NCI-H1694 (cell line): ENCODE measurements around the gene ZNF227.
"Not testable (repeated sequence)": the region's sequence is repeated elsewhere in the genome, so short reads cannot be mapped to it uniquely, and the experiment has no call there.

Experiments
- DNase-seq: peaks from one replicate; lab custom pipeline; 2025; lab: John Stamatoyannopoulos, UW

The ZNF227 gene

GRCh38 chr19:44252332-44252731, 40.0 kb downstream of the ZNF227 start:
- not testable (repeated sequence) for DNase-seq

GRCh38 chr19:44253392-44253791, 41.1 kb downstream of the ZNF227 start:
- not testable (repeated sequence) for DNase-seq

DNA sequence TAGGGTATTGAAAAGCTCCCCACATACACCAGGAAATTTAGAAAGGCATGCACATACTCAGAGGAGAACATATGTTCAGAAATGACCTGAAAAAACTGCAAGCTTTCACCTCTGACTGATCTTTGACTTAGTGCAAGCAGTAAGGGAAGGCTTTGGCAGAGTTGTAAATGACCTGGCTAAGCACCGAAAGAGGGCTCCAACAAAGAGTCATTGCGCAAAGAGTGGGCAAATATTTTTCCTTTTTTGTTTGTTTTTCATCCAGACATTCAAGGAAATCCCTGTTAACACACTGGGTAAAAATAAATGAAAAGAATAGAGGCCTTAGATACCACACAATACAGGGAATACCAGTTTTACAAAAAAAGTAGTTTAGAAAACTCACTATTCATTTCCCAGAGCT, 42.2 kb downstream of the ZNF227 start:
- no peak for DNase-seq

DNA sequence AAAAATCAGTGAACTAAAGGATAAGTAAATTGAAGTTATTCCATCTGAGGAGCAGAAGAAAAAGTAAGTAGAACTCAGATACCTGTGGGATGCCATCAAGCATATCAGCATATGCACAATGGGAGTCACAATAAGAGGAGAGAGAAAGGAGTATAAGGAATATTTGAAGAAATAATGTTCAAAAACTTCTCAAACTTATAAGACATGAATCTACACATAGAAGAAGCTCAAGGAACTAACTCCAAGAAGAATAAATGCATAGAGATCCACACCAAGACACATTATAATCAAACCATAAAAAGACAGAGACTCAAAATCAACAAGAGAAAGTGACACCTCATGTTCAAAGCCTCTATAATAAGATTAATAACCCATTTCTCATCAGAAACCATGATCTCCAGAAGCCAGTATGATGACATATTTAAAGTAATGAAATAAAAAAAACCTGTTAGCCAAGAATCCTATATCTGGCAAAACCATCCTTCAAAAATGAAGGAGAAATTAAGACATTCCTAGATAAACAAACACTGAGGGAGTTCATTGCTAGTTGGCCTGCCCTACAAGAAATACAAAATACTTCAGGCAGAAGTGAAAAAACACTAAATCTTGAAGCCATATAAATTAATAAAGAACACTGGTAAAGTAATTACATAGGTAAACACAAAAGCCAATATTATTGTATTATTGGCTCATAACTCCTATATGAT, 43.5 kb downstream of the ZNF227 start:
- no peak for DNase-seq

GRCh38 chr19:44258136-44258535, 45.8 kb downstream of the ZNF227 start:
- no peak for DNase-seq

DNA sequence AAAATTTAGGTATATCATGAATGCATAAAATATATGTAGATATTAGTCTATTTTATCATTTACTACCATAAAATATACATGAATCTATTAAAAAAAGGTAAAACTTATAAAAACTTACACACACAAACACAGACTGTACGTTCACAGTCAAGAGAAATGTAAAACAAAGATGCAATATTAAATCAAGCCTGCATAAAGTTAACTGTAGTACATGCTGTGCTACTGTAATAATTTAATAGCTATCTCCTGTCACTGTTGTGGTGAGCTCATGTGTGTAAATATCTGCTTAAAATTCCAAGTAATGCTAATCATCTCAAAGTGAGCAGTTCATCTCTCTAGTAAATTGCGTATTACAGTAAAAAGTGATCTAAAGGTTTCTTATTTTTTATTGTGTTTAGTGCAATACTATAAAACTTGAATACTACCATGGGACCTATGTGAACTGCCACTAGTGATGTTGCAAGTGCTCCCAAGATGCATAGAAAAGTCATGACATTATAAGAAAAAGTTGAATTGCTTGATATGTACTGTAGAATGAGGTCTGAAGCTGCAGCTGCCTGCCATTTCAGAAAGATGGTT, 46.6 kb downstream of the ZNF227 start:
- no peak for DNase-seq

DNA sequence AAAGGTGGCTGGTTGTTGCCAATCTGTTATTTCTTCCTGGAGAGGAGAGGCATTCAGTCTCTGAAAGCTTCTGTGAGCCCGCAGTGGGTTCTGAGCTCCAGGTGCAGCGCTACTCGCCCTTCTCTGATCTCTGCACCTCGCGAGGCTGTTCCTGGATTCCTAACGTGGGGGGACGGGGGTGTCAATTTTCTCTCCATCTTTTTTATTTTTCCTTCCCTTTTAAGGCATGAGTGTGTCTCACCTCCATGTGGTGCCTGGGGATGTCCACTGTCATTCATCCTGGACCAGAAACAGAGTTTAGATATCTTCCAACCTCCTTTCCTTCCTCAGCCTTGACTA, 48.0 kb downstream of the ZNF227 start:
- DNase-seq = no peak

- DNase-seq = no peak
Observed at GRCh38 chr19:44260695-44261446, 48.5 kb downstream of the ZNF227 start.

DNA sequence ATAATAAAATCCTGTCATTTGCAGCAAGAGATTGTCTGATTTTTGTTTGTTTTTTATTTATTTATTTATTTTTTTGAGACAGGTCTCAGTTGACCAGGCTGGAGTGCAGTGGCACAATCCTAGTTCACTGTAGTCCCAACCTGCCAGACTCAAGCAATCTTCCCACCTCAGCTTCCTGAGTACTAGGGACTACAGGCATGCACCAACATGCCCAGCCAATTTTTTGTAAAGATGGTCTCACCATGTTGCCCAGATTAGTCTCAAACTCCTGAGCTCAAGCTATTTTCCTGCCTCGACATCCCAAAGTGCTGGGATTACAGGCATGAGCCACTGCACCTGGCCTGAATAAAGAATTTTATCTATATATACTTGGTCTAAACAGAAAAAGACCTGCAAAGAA, 65.0 kb downstream of the ZNF227 start:
- no peak for DNase-seq

DNA sequence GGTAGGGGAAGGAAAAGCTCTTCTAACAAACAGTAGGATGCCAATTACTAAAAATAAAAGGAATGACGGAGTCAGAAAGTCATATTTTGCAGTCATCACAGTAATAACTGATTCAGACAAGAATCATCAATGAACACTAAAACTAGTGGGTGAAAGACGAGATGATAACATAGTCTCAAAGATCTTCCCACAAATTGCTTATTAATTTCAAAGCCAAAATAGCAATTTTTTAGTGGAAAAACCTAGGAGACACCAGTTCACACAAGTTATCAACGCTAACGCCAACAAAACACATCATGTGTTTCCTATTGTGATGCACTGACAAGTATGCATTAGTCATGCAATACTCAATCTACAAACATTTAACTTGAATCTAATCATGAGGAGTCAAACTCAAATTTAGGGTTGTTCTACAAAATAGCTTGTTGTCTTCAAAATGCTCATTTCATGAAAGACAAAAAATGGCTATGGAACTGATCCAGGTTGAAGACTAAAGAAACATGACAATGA, 65.9 kb downstream of the ZNF227 start:
- DNase-seq = no peak

DNA sequence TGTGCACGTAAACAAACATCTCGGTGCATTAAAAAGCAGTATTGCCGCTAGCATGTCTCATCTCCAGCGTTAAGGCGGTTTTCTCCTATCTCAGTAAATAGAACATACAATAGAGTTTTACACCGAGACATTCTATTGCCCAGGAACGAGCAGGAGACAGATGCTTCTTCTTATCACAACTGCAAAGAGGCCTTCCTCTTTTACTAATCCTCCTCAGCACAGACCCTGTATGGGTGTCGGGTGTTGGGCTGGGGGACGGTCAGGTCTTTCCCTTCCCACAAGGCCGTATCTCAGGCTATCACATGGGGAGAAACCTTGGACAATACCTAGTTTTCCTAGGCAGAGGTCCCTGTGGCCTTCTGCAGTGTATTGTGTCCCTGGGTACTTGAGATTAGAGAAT, 68.6 kb downstream of the ZNF227 start:
- no peak for DNase-seq

GRCh38 chr19:44282846-44283245, 70.5 kb downstream of the ZNF227 start:
- no peak for DNase-seq

DNA sequence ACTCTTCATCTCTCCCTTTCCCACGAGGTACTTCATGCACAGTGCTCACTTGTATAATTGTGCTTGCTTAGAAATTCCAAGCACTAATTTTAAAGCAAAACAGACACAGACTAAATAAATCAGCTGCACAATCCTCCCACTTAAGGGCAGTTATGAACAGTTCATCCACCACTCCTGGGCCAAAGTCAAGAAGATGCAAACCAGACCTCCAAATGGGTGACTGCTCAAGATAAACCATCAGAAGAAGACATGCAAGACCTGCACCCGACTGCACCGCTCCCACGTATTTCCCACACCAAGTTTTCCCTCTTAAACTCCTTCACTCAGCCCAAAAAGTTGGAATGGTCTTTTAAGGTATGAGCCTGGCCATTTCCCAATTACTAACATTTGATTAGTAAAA, 72.6 kb downstream of the ZNF227 start:
- no peak for DNase-seq
